ENCODE measurements around the gene EYA2.

GRCh38 chr20:47178851-47179250 lies 284.2 kb downstream of the EYA2 start:
- TF ChIP-seq CTCF (IDR thresholded peaks at IDR 0.05) (no peak), POLR2A (IDR thresholded peaks at IDR 0.05) (no peak)

Measured in adrenal gland (tissue), 5 donors.